Activated CD8-positive, alpha-beta memory T cell treated with anti-CD3 and anti-CD28 coated beads, Interleukin-2, amount 10 ng/mL, durations not matched to agents 7 days and 5 days (primary cell): ENCODE measurements around the gene VEGFD. TPM values are rescaled to one million over a fixed set of nuclear protein-coding genes. Genes with fewer than 3 reads are reported as not detected.

Experiments used
- ATAC-seq: fragments of 150-1000 bp; cut with Tn5 transposase; one replicate; pipeline ENCODE4 v1.10.0; 2021; ENCODE audit warnings: moderate library complexity
- CTCF ChIA-PET: fragments of 350-600 bp; sonication (Branson Sonifier 250); formaldehyde crosslinking; loops from one replicate; lab custom pipeline; 2021; ENCODE audit warnings: antibody characterized with exemption; lab: Charles Lee
- DNase-seq: peaks from one replicate; pipeline ENCODE4 v3.0.0-alpha.2; 2020
- H3K27ac Mint-ChIP-seq: one replicate; pipeline ENCODE4 v1.8.0; 2021; ENCODE audit warnings: mild to moderate bottlenecking, mixed read lengths
- H3K27me3 Mint-ChIP-seq: one replicate; pipeline ENCODE4 v1.8.0; 2021; ENCODE audit warnings: mixed read lengths
- H3K36me3 Mint-ChIP-seq: one replicate; pipeline ENCODE4 v1.8.0; 2021; ENCODE audit warnings: mild to moderate bottlenecking, mixed read lengths
- H3K4me1 Mint-ChIP-seq: one replicate; pipeline ENCODE4 v1.8.0; 2021; ENCODE audit warnings: mixed read lengths
- H3K4me3 Mint-ChIP-seq: one replicate; pipeline ENCODE4 v1.8.0; 2021; ENCODE audit warnings: mild to moderate bottlenecking, moderate library complexity, mixed read lengths
- H3K9me3 Mint-ChIP-seq: one replicate; pipeline ENCODE4 v1.8.0; 2022; ENCODE audit warnings: low read depth, mixed read lengths
- total RNA-seq, 2 experiments: library from RNA; stranded (reverse); gene quantifications; one replicate each; pipeline ENCODE4 v1.2.3, GENCODE V29; 2021

The VEGFD gene
- total RNA-seq, 2 experiments from 2014 or later: not detected

GRCh38 chrX:15399962-15400391, 15.8 kb upstream of the VEGFD start:
- no peak overlapping the region for H3K4me3 Mint-ChIP-seq
- H3K9me3 Mint-ChIP-seq: no peaks in the 10 kb centered on the region
- no peak overlapping the region for H3K27ac Mint-ChIP-seq
- DNase-seq (no peak), ATAC-seq (no peak)
- CTCF ChIA-PET: no interaction called here
- H3K4me1 Mint-ChIP-seq: peaks cover 2% of the 10 kb centered on the region
- no peaks in the 10 kb centered on the region for H3K36me3 Mint-ChIP-seq
- peaks cover 2% of the 10 kb centered on the region for H3K27me3 Mint-ChIP-seq

GRCh38 chrX:15398874-15399273, 14.7 kb upstream of the VEGFD start:
- no peak for DNase-seq
- ATAC-seq: no peak
- no peaks in the 10 kb centered on the region for H3K36me3 Mint-ChIP-seq
- peaks cover 2% of the 10 kb centered on the region for H3K27me3 Mint-ChIP-seq
- H3K27ac Mint-ChIP-seq: no peak overlapping the region
- H3K9me3 Mint-ChIP-seq: no peaks in the 10 kb centered on the region
- H3K4me1 Mint-ChIP-seq: no peaks in the 10 kb centered on the region
- CTCF ChIA-PET: no interaction called here
- no peak overlapping the region for H3K4me3 Mint-ChIP-seq

- Mint-ChIP-seq H3K27me3 (peaks cover 5% of the 10 kb centered on the region), H3K36me3 (no peaks in the 10 kb centered on the region), H3K4me1 (no peaks in the 10 kb centered on the region), H3K9me3 (no peaks in the 10 kb centered on the region), H3K4me3 (no peak overlapping the region), H3K27ac (no peak overlapping the region)
- no peak for DNase-seq
- ATAC-seq: no peak
- CTCF ChIA-PET: interaction anchor here (0.7 kb wide), 1 partner anchor 271 kb away, joined by 3 read pairs; no protein-coding TSS in a partner anchor
Measured at GRCh38 chrX:15395789-15396188, 11.6 kb upstream of the VEGFD start.

GRCh38 chrX:15391850-15392249, 7.6 kb upstream of the VEGFD start:
- CTCF ChIA-PET: no interaction called here
- H3K4me1 Mint-ChIP-seq: no peaks in the 10 kb centered on the region
- no peak overlapping the region for H3K4me3 Mint-ChIP-seq
- H3K27ac Mint-ChIP-seq: no peak overlapping the region
- H3K36me3 Mint-ChIP-seq: no peaks in the 10 kb centered on the region
- no peak for ATAC-seq
- no peak for DNase-seq
- peaks cover 3% of the 10 kb centered on the region for H3K27me3 Mint-ChIP-seq
- no peaks in the 10 kb centered on the region for H3K9me3 Mint-ChIP-seq

GRCh38 chrX:15382813-15383212, 1.4 kb downstream of the VEGFD start:
- Mint-ChIP-seq H3K4me3 (no peak overlapping the region), H3K4me1 (no peaks in the 10 kb centered on the region), H3K36me3 (no peaks in the 10 kb centered on the region), H3K27ac (no peak overlapping the region), H3K27me3 (peaks cover 4% of the 10 kb centered on the region), H3K9me3 (no peaks in the 10 kb centered on the region)
- ATAC-seq (no peak), DNase-seq (no peak)
- CTCF ChIA-PET: interaction anchor here (1.6 kb wide), 1 partner anchor 33 kb away, joined by 3 read pairs; no protein-coding TSS in a partner anchor

GRCh38 chrX:15376956-15377355, 7.3 kb downstream of the VEGFD start:
- Mint-ChIP-seq H3K4me3 (no peak overlapping the region), H3K9me3 (no peaks in the 10 kb centered on the region), H3K36me3 (no peaks in the 10 kb centered on the region), H3K4me1 (no peaks in the 10 kb centered on the region), H3K27me3 (peaks cover 2% of the 10 kb centered on the region), H3K27ac (no peak overlapping the region)
- DNase-seq (no peak), ATAC-seq (no peak)
- CTCF ChIA-PET: no interaction called here

GRCh38 chrX:15373976-15374375, 10.2 kb downstream of the VEGFD start:
- DNase-seq: no peak
- Mint-ChIP-seq H3K4me1 (no peaks in the 10 kb centered on the region), H3K27me3 (peaks cover 2% of the 10 kb centered on the region), H3K27ac (no peak overlapping the region), H3K36me3 (no peaks in the 10 kb centered on the region), H3K4me3 (no peak overlapping the region), H3K9me3 (no peaks in the 10 kb centered on the region)
- ATAC-seq: no peak
- CTCF ChIA-PET: no interaction called here

- no peaks in the 10 kb centered on the region for H3K9me3 Mint-ChIP-seq
- CTCF ChIA-PET: interaction anchor here (1.7 kb wide), 1 partner anchor 17 kb away, joined by 4 read pairs; no protein-coding TSS in a partner anchor
- no peak for ATAC-seq
- H3K4me3 Mint-ChIP-seq: no peak overlapping the region
- no peak overlapping the region for H3K27ac Mint-ChIP-seq
- no peaks in the 10 kb centered on the region for H3K4me1 Mint-ChIP-seq
- no peak for DNase-seq
- peaks cover 12% of the 10 kb centered on the region for H3K27me3 Mint-ChIP-seq
- no peaks in the 10 kb centered on the region for H3K36me3 Mint-ChIP-seq
Measured at GRCh38 chrX:15366506-15367352, 17.5 kb downstream of the VEGFD start.

- Mint-ChIP-seq H3K27ac (no peak overlapping the region), H3K9me3 (no peaks in the 10 kb centered on the region), H3K36me3 (no peaks in the 10 kb centered on the region), H3K27me3 (peaks cover 11% of the 10 kb centered on the region), H3K4me3 (no peak overlapping the region), H3K4me1 (no peaks in the 10 kb centered on the region)
- DNase-seq (no peak), ATAC-seq (no peak)
- CTCF ChIA-PET: no interaction called here
Measured at GRCh38 chrX:15359701-15360100, 24.5 kb downstream of the VEGFD start.

- ATAC-seq (no peak), DNase-seq (no peak)
- Mint-ChIP-seq H3K36me3 (no peaks in the 10 kb centered on the region), H3K9me3 (no peaks in the 10 kb centered on the region), H3K27me3 (peaks cover 8% of the 10 kb centered on the region), H3K27ac (no peak overlapping the region), H3K4me1 (no peaks in the 10 kb centered on the region), H3K4me3 (no peak overlapping the region)
- CTCF ChIA-PET: interaction anchor here (0.9 kb wide), 1 partner anchor 9 kb away, joined by 5 read pairs; no protein-coding TSS in a partner anchor
Measured at GRCh38 chrX:15358533-15358932, 25.7 kb downstream of the VEGFD start.

- Mint-ChIP-seq H3K4me1 (no peaks in the 10 kb centered on the region), H3K27me3 (peaks cover 8% of the 10 kb centered on the region), H3K9me3 (no peaks in the 10 kb centered on the region), H3K36me3 (no peaks in the 10 kb centered on the region), H3K27ac (no peak overlapping the region), H3K4me3 (no peak overlapping the region)
- CTCF ChIA-PET: no interaction called here
- DNase-seq: no peak
- ATAC-seq: no peak
Measured at GRCh38 chrX:15356444-15356843, 27.8 kb downstream of the VEGFD start.

- peaks cover 5% of the 10 kb centered on the region for H3K27me3 Mint-ChIP-seq
- no peaks in the 10 kb centered on the region for H3K36me3 Mint-ChIP-seq
- H3K4me3 Mint-ChIP-seq: no peak overlapping the region
- no peaks in the 10 kb centered on the region for H3K9me3 Mint-ChIP-seq
- no peak overlapping the region for H3K27ac Mint-ChIP-seq
- CTCF ChIA-PET: interaction anchor here (1.1 to 1.6 kb wide), 4 partner anchors 17 to 530 kb away, joined by 3 to 4 read pairs (median 4); partner anchors contain the start of gene PIR
- ATAC-seq: no peak
- no peak for DNase-seq
- H3K4me1 Mint-ChIP-seq: no peaks in the 10 kb centered on the region
Measured at GRCh38 chrX:15350329-15350996, 33.8 kb downstream of the VEGFD start.

GRCh38 chrX:15349046-15349445, 35.2 kb downstream of the VEGFD start:
- ATAC-seq (no peak), DNase-seq (peak; percentile 39)
- no peaks in the 10 kb centered on the region for H3K9me3 Mint-ChIP-seq
- CTCF ChIA-PET: interaction anchor here (0.8 to 1.6 kb wide), 6 partner anchors 10 to 180 kb away, joined by 3 to 5 read pairs (median 3); partner anchors contain the start of gene PIR
- no peaks in the 10 kb centered on the region for H3K4me1 Mint-ChIP-seq
- no peaks in the 10 kb centered on the region for H3K36me3 Mint-ChIP-seq
- peaks cover 6% of the 10 kb centered on the region for H3K27me3 Mint-ChIP-seq
- no peak overlapping the region for H3K27ac Mint-ChIP-seq
- no peak overlapping the region for H3K4me3 Mint-ChIP-seq
